GM21619 (cell line): Measurements from ENCODE around the gene ARHGEF17.

ENCODE experiments used
- ATAC-seq: cut with Tn5 transposase; IDR thresholded peaks from one replicate; pipeline ENCODE4 v1.9.1; 2021; ENCODE audit not compliant: unreplicated experiment

The ARHGEF17 gene

GRCh38 chr11:73403541-73403940 lies 95.5 kb downstream of the ARHGEF17 start:
- no peak for ATAC-seq

GRCh38 chr11:73404048-73404447 lies 96.0 kb downstream of the ARHGEF17 start:
- no peak for ATAC-seq

GRCh38 chr11:73404506-73405145 lies 96.5 kb downstream of the ARHGEF17 start:
- no peak for ATAC-seq

- ATAC-seq, result no peak
Observed at GRCh38 chr11:73405146-73405510, 97.1 kb downstream of the ARHGEF17 start.

DNA sequence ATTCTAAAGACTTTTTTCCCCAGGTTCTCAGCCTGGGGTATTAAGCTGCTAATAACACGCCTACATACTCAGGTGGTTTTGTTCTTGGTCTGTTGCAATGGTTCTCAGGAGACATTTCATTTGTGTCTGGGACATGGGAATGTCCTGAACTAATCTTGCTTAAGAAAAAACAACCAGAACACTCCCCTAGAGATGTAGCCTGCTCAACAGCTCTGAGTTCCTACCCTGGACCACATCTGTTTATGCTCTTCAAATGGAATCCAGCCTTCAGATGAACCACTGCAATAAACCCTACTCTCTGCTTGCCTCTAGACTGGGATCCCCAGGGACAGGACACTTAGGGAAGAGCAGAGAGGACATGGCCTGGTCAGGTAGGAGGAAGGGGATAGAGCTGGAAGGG lies 98.1 kb downstream of the ARHGEF17 start:
- ATAC-seq, result no peak

- no peak for ATAC-seq
Observed at GRCh38 chr11:73406619-73407018, 98.5 kb downstream of the ARHGEF17 start.

GRCh38 chr11:73409431-73409830 lies 101.4 kb downstream of the ARHGEF17 start:
- no peak for ATAC-seq

DNA sequence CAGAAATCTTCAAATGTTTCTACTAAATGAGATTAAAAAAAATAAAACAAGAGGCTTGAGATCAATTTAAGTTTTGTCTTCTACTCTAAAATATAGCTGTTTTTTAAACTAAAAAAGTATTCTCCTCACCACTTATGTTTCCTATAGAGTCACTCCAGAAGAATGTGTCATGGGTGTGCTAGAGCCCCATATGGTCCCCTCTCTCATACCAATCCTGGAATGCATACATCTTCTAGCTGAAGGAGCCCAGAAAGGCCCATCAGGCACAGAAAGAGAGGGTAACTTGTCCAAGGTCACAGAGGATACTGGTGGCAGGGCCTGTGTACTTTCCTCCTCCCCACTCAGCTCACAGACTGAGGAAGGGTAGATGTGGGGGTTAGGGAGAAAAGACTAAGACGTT lies 102.6 kb downstream of the ARHGEF17 start:
- ATAC-seq, result no peak

- ATAC-seq, result no peak
Observed at GRCh38 chr11:73411031-73411430, 103.0 kb downstream of the ARHGEF17 start.

- no peak for ATAC-seq
Observed at GRCh38 chr11:73412308-73412707, 104.2 kb downstream of the ARHGEF17 start.

DNA sequence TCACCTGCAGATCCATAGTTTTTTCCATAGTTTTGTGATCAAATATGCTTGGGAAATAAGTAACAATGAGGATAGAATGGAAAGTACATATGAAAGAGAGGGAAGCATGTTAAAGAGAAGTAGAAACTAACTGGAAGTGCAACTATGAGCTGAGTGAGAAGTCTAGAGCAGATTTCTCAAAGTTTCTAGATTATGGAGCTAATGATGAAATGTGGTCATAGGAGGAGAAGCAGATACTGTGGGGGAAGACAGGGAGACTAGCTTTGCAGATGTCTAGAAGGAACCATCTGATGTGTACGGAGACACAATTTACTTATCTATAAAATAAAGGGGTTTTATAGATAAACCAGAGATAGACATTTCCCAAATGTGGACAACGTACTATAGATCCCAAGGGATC lies 105.2 kb downstream of the ARHGEF17 start:
- no peak for ATAC-seq

DNA sequence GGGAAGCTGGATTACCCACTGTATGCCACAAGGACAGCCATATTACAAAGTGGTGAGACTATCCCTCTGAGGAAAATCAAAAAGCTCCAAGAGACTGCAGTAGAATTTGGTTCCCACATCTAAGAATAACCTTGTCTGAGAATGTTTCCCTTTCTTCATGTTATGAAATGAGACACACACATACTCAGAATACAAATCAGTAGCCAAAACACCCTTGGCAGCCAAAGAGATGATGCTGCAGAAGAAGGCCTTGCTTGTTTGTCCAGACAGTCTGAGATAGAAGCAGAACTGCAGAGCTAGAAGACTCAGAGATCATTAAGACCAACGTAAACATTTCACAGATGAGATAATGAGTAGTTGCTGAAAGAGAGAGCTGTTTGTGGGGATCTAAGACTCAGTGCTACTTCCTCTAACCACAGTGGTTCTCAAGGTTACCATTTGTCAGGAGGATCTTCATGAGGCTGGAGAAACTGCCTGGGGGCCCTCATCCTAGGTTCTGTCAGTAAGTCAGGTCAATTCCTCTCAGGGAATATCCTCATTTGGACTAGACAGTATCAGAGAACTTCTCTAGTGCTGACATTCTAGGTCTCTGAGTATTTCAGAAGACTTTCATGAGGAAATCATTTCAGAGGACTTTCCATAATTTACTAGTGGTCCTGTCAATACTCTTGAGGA lies 107.0 kb downstream of the ARHGEF17 start:
- no peak for ATAC-seq

DNA sequence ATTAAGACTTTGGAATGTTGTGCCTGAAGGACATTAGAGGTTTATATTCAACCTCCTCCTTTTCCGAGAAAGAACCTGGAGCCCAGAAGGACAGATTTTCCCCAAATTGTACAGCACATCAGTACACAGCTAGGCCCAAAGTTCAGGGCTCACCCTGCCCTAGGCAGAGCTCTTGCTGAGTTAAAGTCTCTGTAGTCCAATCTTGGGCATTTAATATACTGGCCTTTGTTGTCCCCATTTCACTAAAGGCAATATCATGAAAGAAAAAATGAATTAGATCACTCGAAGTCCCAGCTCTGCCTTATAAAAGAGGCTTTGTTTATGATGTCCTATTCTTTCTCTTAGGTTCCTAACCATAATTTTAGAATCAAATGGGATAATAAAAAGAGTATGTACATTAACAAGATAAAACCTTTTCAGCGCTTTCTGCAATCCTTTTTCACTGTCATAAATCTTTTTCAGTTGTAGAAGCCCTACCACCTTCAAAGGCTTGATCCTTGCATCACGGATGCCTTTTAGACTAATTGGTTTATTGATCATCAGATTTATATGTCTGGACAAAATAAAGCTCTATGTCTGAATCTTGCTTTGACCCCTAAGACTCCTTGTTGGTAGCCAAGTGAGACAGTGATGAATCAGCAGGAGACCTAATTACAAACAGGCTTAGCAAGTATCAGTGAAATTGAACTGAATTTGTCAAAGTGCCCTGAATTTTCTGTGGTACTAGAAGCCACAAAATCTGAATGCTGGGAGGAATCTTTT lies 108.0 kb downstream of the ARHGEF17 start:
- no peak for ATAC-seq

DNA sequence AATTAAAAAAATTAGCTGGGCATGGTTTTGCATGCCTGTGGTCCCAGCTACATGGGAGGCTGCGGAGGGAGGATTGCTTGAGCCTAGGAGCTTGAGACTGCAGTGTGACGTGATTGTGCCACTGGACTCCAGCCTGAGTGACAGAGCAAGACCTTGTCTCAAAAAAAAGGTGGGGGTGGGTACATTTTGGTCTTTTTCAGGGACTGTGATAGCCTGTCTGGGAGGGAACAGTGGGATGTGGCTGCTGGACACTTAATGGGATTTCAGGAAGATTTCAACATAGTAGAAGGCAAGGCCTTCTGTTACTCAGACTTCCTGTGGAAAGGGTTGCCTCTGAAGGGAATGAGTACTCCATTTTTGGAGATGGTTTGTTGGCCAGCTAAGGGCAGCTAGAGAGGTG lies 108.7 kb downstream of the ARHGEF17 start:
- no peak for ATAC-seq
